Caco-2 (cell line): ENCODE results near the gene SAMD4A. TPM values are rescaled to one million over a fixed set of nuclear protein-coding genes. Genes with fewer than 3 reads are reported as not detected.
A peak's percentile ranks its signal among the peaks of the same experiment; 100 is the strongest.

Experiments used
- BruUV-seq: library from RNA; stranded (reverse); fragments of 400-500 nt; replicated peaks from 2 replicates; lab custom pipeline; 2021; lab: Mats Ljungman, UMichigan
- CTCF ChIA-PET: fragments of 300-600 bp; sonication (Branson Sonifier 250); formaldehyde crosslinking; loops from one replicate; lab custom pipeline; 2022; ENCODE audit warnings: antibody characterized with exemption; lab: Charles Lee
- POLR2A ChIA-PET: fragments of 300-600 bp; sonication (Branson Sonifier 250); formaldehyde crosslinking; loops from one replicate; lab custom pipeline; 2022; ENCODE audit warnings: antibody characterized with exemption; lab: Charles Lee
- DNase-seq, 2 experiments: peaks; one replicate each; pipeline versions ENCODE4 v3.0.0 to v3.0.0-alpha.2; 2020 to 2022
- H3K27me3 ChIP-seq: replicated peaks from 2 replicates; pipeline ENCODE4 v1.6.0; 2011; ENCODE audit warnings: low read length; ENCODE audit not compliant: control insufficient read depth, insufficient read depth
- H3K36me3 ChIP-seq: 2 replicates; pipeline ENCODE4 v1.5.1; 2011; ENCODE audit warnings: low read length; ENCODE audit not compliant: control insufficient read depth, insufficient read depth
- H3K4me1 ChIP-seq: fragments of 250-450 bp; sonication (Bioruptor Pico); 2 replicates; pipeline ENCODE4 v1.5.1; 2020; ENCODE audit warnings: mild to moderate bottlenecking
- H3K4me3 ChIP-seq: 2 replicates; pipeline ENCODE4 v1.5.1; 2011; ENCODE audit warnings: low read depth, mild to moderate bottlenecking, control low read depth, low read length
- H3K9me3 ChIP-seq: fragments of 250-450 bp; sonication (Bioruptor Pico); 2 replicates; pipeline ENCODE4 v1.5.1; 2020; ENCODE audit warnings: mild to moderate bottlenecking, moderate library complexity
- H3K27ac Mint-ChIP-seq: one replicate; pipeline ENCODE4 v1.8.0; 2022; ENCODE audit warnings: mixed read lengths; ENCODE audit not compliant: unreplicated experiment
- H3K27me3 Mint-ChIP-seq: one replicate; pipeline ENCODE4 v1.8.0; 2022; ENCODE audit warnings: mixed read lengths; ENCODE audit not compliant: insufficient read depth, unreplicated experiment
- H3K36me3 Mint-ChIP-seq: one replicate; pipeline ENCODE4 v1.8.0; 2022; ENCODE audit warnings: mild to moderate bottlenecking, mixed read lengths; ENCODE audit not compliant: insufficient read depth, unreplicated experiment
- H3K4me1 Mint-ChIP-seq: one replicate; pipeline ENCODE4 v1.8.0; 2022; ENCODE audit warnings: low read depth, mixed read lengths; ENCODE audit not compliant: unreplicated experiment
- H3K4me3 Mint-ChIP-seq: one replicate; pipeline ENCODE4 v1.8.0; 2022; ENCODE audit warnings: mild to moderate bottlenecking, moderate library complexity, mixed read lengths; ENCODE audit not compliant: unreplicated experiment
- H3K9me3 Mint-ChIP-seq: one replicate; pipeline ENCODE4 v1.8.0; 2022; ENCODE audit warnings: mixed read lengths; ENCODE audit not compliant: unreplicated experiment
- CTCF ChIP-seq, 2 experiments: fragments of 200-600 bp in 1 of 2; IDR thresholded peaks; 1 replicate in 1 of 2; 2 replicates in 1 of 2; pipeline versions ENCODE4 v1.5.1 to v1.8.0; 2011 to 2022; ENCODE audit warnings: antibody characterized with exemption in 1 of 2, control low read depth in 1 of 2, inconsistent platforms in 1 of 2, low read depth in 1 of 2, low read length in 1 of 2, mild to moderate bottlenecking in 1 of 2, moderate library complexity in 1 of 2; ENCODE audit not compliant: insufficient read depth in 1 of 2, severe bottlenecking in 1 of 2, unreplicated experiment in 1 of 2
- intact Hi-C: fragments of 100-400 bp; cut with micrococcal nuclease; formaldehyde crosslinking; loops from one replicate; pipeline ENCODE4 v1.10.0; 2022; ENCODE audit not compliant: unreplicated experiment
- total RNA-seq: library from RNA; stranded (reverse); gene quantifications from 2 replicates; pipeline ENCODE4 v1.2.3, GENCODE V29; 2022

The SAMD4A gene
- total RNA-seq, 1 experiment from 2014 or later, result 60.8 TPM

GRCh38 chr14:54708161-54708560 is 141.2 kb downstream of the SAMD4A start:
- intact Hi-C loops, result no loop called here
- H3K27ac Mint-ChIP-seq, result no peak overlapping the region
- peaks cover 9% of the 10 kb centered on the region for H3K36me3 Mint-ChIP-seq
- Histone ChIP-seq H3K36me3 (no peaks in the 10 kb centered on the region), H3K27me3 (no peaks in the 10 kb centered on the region), H3K4me1 (peaks cover 20% of the 10 kb centered on the region), H3K4me3 (no peak overlapping the region), H3K9me3 (no peaks in the 10 kb centered on the region)
- POLR2A ChIA-PET, result no interaction called here
- BruUV-seq, result no TSS peak
- no peaks in the 10 kb centered on the region for H3K27me3 Mint-ChIP-seq
- H3K4me3 Mint-ChIP-seq, result no peak overlapping the region
- no peak for TF ChIP-seq CTCF (IDR thresholded peaks at IDR 0.05; ENCODE audit: insufficient read depth in 1 of 2, low read depth in 1 of 2, low read length in 1 of 2, severe bottlenecking in 1 of 2, unreplicated experiment in 1 of 2)
- no peaks in the 10 kb centered on the region for H3K9me3 Mint-ChIP-seq
- H3K4me1 Mint-ChIP-seq, result peaks cover 7% of the 10 kb centered on the region
- CTCF ChIA-PET, result no interaction called here
- no peak for DNase-seq

- Histone ChIP-seq H3K36me3 (no peaks in the 10 kb centered on the region), H3K4me1 (peaks cover 20% of the 10 kb centered on the region), H3K27me3 (no peaks in the 10 kb centered on the region), H3K9me3 (no peaks in the 10 kb centered on the region), H3K4me3 (no peak overlapping the region)
- CTCF ChIA-PET, result no interaction called here
- Mint-ChIP-seq H3K36me3 (peaks cover 9% of the 10 kb centered on the region), H3K4me1 (peaks cover 7% of the 10 kb centered on the region), H3K9me3 (no peaks in the 10 kb centered on the region), H3K27me3 (no peaks in the 10 kb centered on the region), H3K4me3 (no peak overlapping the region), H3K27ac (no peak overlapping the region)
- POLR2A ChIA-PET, result no interaction called here
- BruUV-seq, result no TSS peak
- intact Hi-C loops, result no loop called here
- DNase-seq, result no peak
- no peak for TF ChIP-seq CTCF (IDR thresholded peaks at IDR 0.05; ENCODE audit: insufficient read depth in 1 of 2, low read depth in 1 of 2, low read length in 1 of 2, severe bottlenecking in 1 of 2, unreplicated experiment in 1 of 2)
These were observed 142.1 kb downstream of the SAMD4A start for GRCh38 chr14:54708982-54709381.

GRCh38 chr14:54709444-54709843 is 142.5 kb downstream of the SAMD4A start:
- CTCF ChIA-PET, result no interaction called here
- no TSS peak for BruUV-seq
- H3K4me1 Mint-ChIP-seq, result peaks cover 7% of the 10 kb centered on the region
- POLR2A ChIA-PET, result no interaction called here
- no peak overlapping the region for H3K4me3 ChIP-seq
- peak in 1 of 2 experiments; percentile 50 for DNase-seq
- no peak for TF ChIP-seq CTCF (IDR thresholded peaks at IDR 0.05; ENCODE audit: insufficient read depth in 1 of 2, low read depth in 1 of 2, low read length in 1 of 2, severe bottlenecking in 1 of 2, unreplicated experiment in 1 of 2)
- no peaks in the 10 kb centered on the region for H3K9me3 ChIP-seq
- H3K36me3 Mint-ChIP-seq, result peaks cover 9% of the 10 kb centered on the region
- H3K9me3 Mint-ChIP-seq, result no peaks in the 10 kb centered on the region
- no peaks in the 10 kb centered on the region for H3K27me3 Mint-ChIP-seq
- H3K4me1 ChIP-seq, result peaks cover 20% of the 10 kb centered on the region
- no peak overlapping the region for H3K27ac Mint-ChIP-seq
- intact Hi-C loops, result no loop called here
- H3K36me3 ChIP-seq, result no peaks in the 10 kb centered on the region
- H3K27me3 ChIP-seq, result no peaks in the 10 kb centered on the region
- no peak overlapping the region for H3K4me3 Mint-ChIP-seq
